H1 (cell line): ENCODE results near the gene DMRT1. TPM values are rescaled to one million over a fixed set of nuclear protein-coding genes. Genes with fewer than 3 reads are reported as not detected.

Experiments
- CTCF ChIA-PET: fragments of 300-600 bp; sonication (Branson Sonifier 250); formaldehyde crosslinking; loops from one replicate; lab custom pipeline; 2021; ENCODE audit not compliant: partially characterized antibody; lab: Charles Lee
- POLR2A ChIA-PET: fragments of 300-600 bp; sonication (Branson Sonifier 250); formaldehyde crosslinking; loops from one replicate; lab custom pipeline; 2021; ENCODE audit warnings: inconsistent platforms; ENCODE audit not compliant: partially characterized antibody; lab: Charles Lee
- DNase-seq, 2 experiments: peaks; one replicate each; pipeline versions ENCODE4 v3.0.0 to v3.0.0-alpha.2; 2010 to 2022; ENCODE audit warnings: low spot score in 2 of 2, low read depth in 1 of 2, mixed read lengths in 1 of 2
- FAIRE-seq: peaks from 2 replicates; lab custom pipeline; 2011; peaks lifted over from hg19 to GRCh38; lab: Jason Lieb, UNC
- H2AFZ ChIP-seq: 2 replicates; pipeline ENCODE4 v1.8.1; 2012; ENCODE audit warnings: low read length, inconsistent platforms
- H2AK5ac ChIP-seq: 2 replicates; pipeline ENCODE4 v1.6.1; 2013; ENCODE audit warnings: low read depth, low read length
- H2BK120ac ChIP-seq: replicated peaks from 2 replicates; pipeline ENCODE3; 2013; ENCODE audit warnings: low read depth, low read length, inconsistent platforms
- H2BK12ac ChIP-seq: 2 replicates; pipeline ENCODE4 v1.6.1; 2013; ENCODE audit warnings: low read depth, low read length
- H2BK15ac ChIP-seq: 2 replicates; pipeline ENCODE4 v1.6.1; 2013; ENCODE audit warnings: low read length
- H2BK20ac ChIP-seq: 2 replicates; pipeline ENCODE4 v1.6.1; 2013; ENCODE audit warnings: low read length
- H2BK5ac ChIP-seq: 2 replicates; pipeline ENCODE4 v1.6.1; 2013; ENCODE audit warnings: low read depth, low read length
- H3K14ac ChIP-seq: 2 replicates; pipeline ENCODE4 v1.6.1; 2013; ENCODE audit warnings: inconsistent platforms; ENCODE audit not compliant: insufficient read length
- H3K18ac ChIP-seq: 2 replicates; pipeline ENCODE4 v1.6.1; 2013; ENCODE audit warnings: low read length; ENCODE audit errors: extremely low read depth
- H3K23ac ChIP-seq: 2 replicates; pipeline ENCODE4 v1.6.1; 2013; ENCODE audit warnings: inconsistent platforms; ENCODE audit not compliant: insufficient read length
- H3K23me2 ChIP-seq: 2 replicates; pipeline ENCODE4 v1.6.1; 2013; ENCODE audit warnings: low read depth, low read length
- H3K27ac ChIP-seq: 2 replicates; pipeline ENCODE4 v1.6.1; 2011; ENCODE audit warnings: low read depth, low read length, inconsistent platforms
- H3K27me3 ChIP-seq, 4 experiments: replicated peaks in 1 of 4; 1 replicate in 1 of 4; 2 replicates in 3 of 4; pipeline versions ENCODE4 v1.6.1 to v1.8.1; 2011 to 2013; ENCODE audit warnings: low read length in 3 of 4, mild to moderate bottlenecking in 3 of 4, inconsistent platforms in 2 of 4, mixed read lengths in 2 of 4, moderate library complexity in 1 of 4; ENCODE audit not compliant: control insufficient read depth in 3 of 4, insufficient read depth in 3 of 4; ENCODE audit errors: extremely low read depth in 1 of 4
- H3K36me3 ChIP-seq, 4 experiments: 2 replicates each; pipeline versions ENCODE4 v1.6.1 to v1.8.1; 2011 to 2013; ENCODE audit warnings: mild to moderate bottlenecking in 4 of 4, low read length in 3 of 4, moderate library complexity in 2 of 4, control low read depth in 1 of 4, inconsistent platforms in 1 of 4; ENCODE audit not compliant: insufficient read depth in 4 of 4, control insufficient read depth in 2 of 4
- H3K4ac ChIP-seq: replicated peaks from 2 replicates; pipeline ENCODE3; 2013; ENCODE audit warnings: low read length, low read depth, mixed read lengths, inconsistent platforms; ENCODE audit not compliant: insufficient read length
- H3K4me1 ChIP-seq, 4 experiments: replicated peaks in 1 of 4; 1 replicate in 1 of 4; 2 replicates in 3 of 4; pipeline versions ENCODE4 v1.6.1 to v1.8.1; 2011 to 2013; ENCODE audit warnings: low read length in 3 of 4, inconsistent platforms in 2 of 4, mixed read lengths in 1 of 4; ENCODE audit not compliant: insufficient read depth in 4 of 4, control insufficient read depth in 3 of 4
- H3K4me2 ChIP-seq, 2 experiments: 2 replicates each; pipeline versions ENCODE4 v1.6.1 to v1.8.1; 2011 to 2013; ENCODE audit warnings: low read depth in 2 of 2, low read length in 2 of 2, control low read depth in 1 of 2, inconsistent platforms in 1 of 2, mild to moderate bottlenecking in 1 of 2; ENCODE audit not compliant: insufficient read depth in 1 of 2
- H3K4me3 ChIP-seq, 4 experiments: fragments of 200-600, 300-600 bp in 1 of 4; sonication (generic), shearing (Covaris generic), sonication (Bioruptor Twin) in 1 of 4; 2 replicates each; pipeline versions ENCODE4 v1.5.1 to v1.8.1; 2011 to 2016; ENCODE audit warnings: low read length in 4 of 4, low read depth in 3 of 4, control low read depth in 2 of 4, inconsistent platforms in 2 of 4, mild to moderate bottlenecking in 2 of 4, mixed read lengths in 1 of 4, moderate library complexity in 1 of 4; ENCODE audit not compliant: insufficient read depth in 2 of 4; ENCODE audit errors: extremely low read depth in 1 of 4
- H3K56ac ChIP-seq: replicated peaks from 2 replicates; pipeline ENCODE3; 2013; ENCODE audit warnings: low read depth, mild to moderate bottlenecking, mixed read lengths, low read length, inconsistent platforms; ENCODE audit not compliant: insufficient read length
- H3K79me1 ChIP-seq: 2 replicates; pipeline ENCODE4 v1.6.1; 2013; ENCODE audit warnings: low read depth, low read length, control low read depth
- H3K79me2 ChIP-seq, 2 experiments: 2 replicates each; pipeline versions ENCODE4 v1.6.1 to v1.8.1; 2012 to 2013; ENCODE audit warnings: low read length in 2 of 2, mild to moderate bottlenecking in 2 of 2, inconsistent platforms in 1 of 2; ENCODE audit not compliant: insufficient read depth in 2 of 2, control insufficient read depth in 1 of 2
- H3K9ac ChIP-seq, 4 experiments: replicated peaks in 1 of 4; 1 replicate in 1 of 4; 2 replicates in 3 of 4; pipeline versions ENCODE4 v1.6.1 to v1.8.1; 2011 to 2013; ENCODE audit warnings: low read depth in 3 of 4, low read length in 3 of 4, control low read depth in 2 of 4, mild to moderate bottlenecking in 2 of 4, moderate library complexity in 2 of 4, inconsistent platforms in 1 of 4; ENCODE audit errors: extremely low read depth in 1 of 4
- H3K9me3 ChIP-seq, 2 experiments: 2 replicates each; pipeline versions ENCODE4 v1.6.1 to v1.8.1; 2012 to 2013; ENCODE audit warnings: mild to moderate bottlenecking in 2 of 2, moderate library complexity in 2 of 2, control low read depth in 1 of 2, inconsistent platforms in 1 of 2, low read depth in 1 of 2, low read length in 1 of 2, mixed read lengths in 1 of 2; ENCODE audit not compliant: insufficient read depth in 2 of 2
- H4K20me1 ChIP-seq, 2 experiments: replicated peaks in 1 of 2; 2 replicates each; pipeline versions ENCODE3 to v1.8.1; 2011 to 2013; ENCODE audit warnings: inconsistent platforms in 2 of 2, low read length in 2 of 2, mild to moderate bottlenecking in 1 of 2; ENCODE audit not compliant: insufficient read depth in 2 of 2, control insufficient read depth in 1 of 2
- H4K5ac ChIP-seq: 2 replicates; pipeline ENCODE4 v1.6.1; 2013; ENCODE audit warnings: low read length, low read depth, mixed read lengths, inconsistent platforms; ENCODE audit not compliant: insufficient read length
- H4K8ac ChIP-seq: 2 replicates; pipeline ENCODE4 v1.8.0; 2013; ENCODE audit warnings: mild to moderate bottlenecking, moderate library complexity, low read length, inconsistent platforms; ENCODE audit not compliant: insufficient read depth; ENCODE audit errors: extremely low read depth
- H4K91ac ChIP-seq: replicated peaks from 2 replicates; pipeline ENCODE3; 2013; ENCODE audit warnings: low read length, mixed read lengths, inconsistent platforms; ENCODE audit not compliant: insufficient read length
- JUN ChIP-seq: IDR thresholded peaks from 2 replicates; pipeline ENCODE4 v1.6.1; 2011; ENCODE audit warnings: low read depth, mild to moderate bottlenecking, improper control_type of control experiment, low read length
- KDM5A ChIP-seq: fragments of 200-600 bp; IDR thresholded peaks from 2 replicates; pipeline ENCODE4 v1.7.1; 2012; ENCODE audit warnings: mild to moderate bottlenecking, low read length, inconsistent platforms, mixed read lengths
- NANOG ChIP-seq: IDR thresholded peaks from 2 replicates; pipeline ENCODE4 v1.6.1; 2011; ENCODE audit warnings: low read length, low read depth, mild to moderate bottlenecking, inconsistent platforms; ENCODE audit not compliant: insufficient read depth, poor library complexity, severe bottlenecking
- RFX5 ChIP-seq: IDR thresholded peaks from 2 replicates; pipeline ENCODE4 v1.6.1; 2011; ENCODE audit warnings: low read depth, low read length, improper control_type of control experiment, borderline replicate concordance
- SIRT6 ChIP-seq: IDR thresholded peaks from one replicate; pipeline ENCODE4 v1.7.1; 2012; ENCODE audit warnings: low read length, inconsistent platforms
- WGBS, 2 experiments: shearing (Covaris generic) in 1 of 2; methylation state at CpG; one replicate each; pipeline versions ENCODE4 v1.1.6 to v1.1.7; 2013 to 2015; ENCODE audit warnings: low lambda C conversion rate in 2 of 2, mixed read lengths in 2 of 2, inconsistent platforms in 1 of 2, low coverage in 1 of 2, missing lambda C conversion rate in 1 of 2; ENCODE audit not compliant: insufficient replicate concordance in 2 of 2, insufficient coverage in 1 of 2, insufficient read length in 1 of 2; ENCODE audit errors: extremely low coverage in 1 of 2, missing lambda C conversion rate in 1 of 2; 5-methylcytosine and 5-hydroxymethylcytosine counted together
- polyA plus RNA-seq, 7 experiments: library from polyadenylated mRNA; depleted of rRNA in 3 of 7; stranded (reverse) in 5 of 7; unstranded in 2 of 7; fragments of >200 nt in 5 of 7; fragments of 200-250 nt in 2 of 7; gene quantifications; 1 replicate in 5 of 7; 2 replicates in 1 of 7; 4 replicates in 1 of 7; pipeline versions ENCODE4 v1.2.1 to v1.2.3, GENCODE V29; 2011 to 2013; ENCODE audit warnings: missing spikeins in 2 of 7, mixed read lengths in 2 of 7
- total RNA-seq: library from RNA; stranded (reverse); fragmentation: NEBNext Ultra II Directional; extraction: Animal tissue kit (Norgen Biotek cat#: 25700); gene quantifications from 2 replicates; pipeline ENCODE4 v1.2.1, GENCODE V29; 2021

The DMRT1 gene
- total and polyA plus RNA-seq, 2 of the 8 experiments (the other 6 are each of a cell fraction or from before 2014, with no cell fraction given), result 0.15 TPM; not detected in 1

GRCh38 chr9:893115-893514 lies 51.6 kb downstream of the DMRT1 start:
- no peak overlapping the region for H3K18ac ChIP-seq
- no peak overlapping the region for H2BK5ac ChIP-seq
- H4K8ac ChIP-seq, result no peak overlapping the region
- no peaks in the 10 kb centered on the region for H3K79me2 ChIP-seq
- no peak overlapping the region for H2AFZ ChIP-seq
- H3K4ac ChIP-seq, result no peak overlapping the region
- POLR2A ChIA-PET, result no interaction called here
- H3K27ac ChIP-seq, result no peak overlapping the region
- no peak overlapping the region for H3K23ac ChIP-seq
- no peak overlapping the region for H2BK12ac ChIP-seq
- no peak overlapping the region for H3K56ac ChIP-seq
- H3K4me1 ChIP-seq, result peaks cover 0 to 6% (median 0%) of the 10 kb centered on the region in 4 experiments; a peak in 1 of 7 replicates
- H4K91ac ChIP-seq, result no peak overlapping the region
- no peaks in the 10 kb centered on the region for H3K9me3 ChIP-seq
- CTCF ChIA-PET, result interaction anchor here (0.7 to 11.2 kb wide), 36 partner anchors 8 to 546 kb away, joined by 3 to 108 read pairs (median 5); partner anchors contain the start of gene DMRT3
- no peaks in the 10 kb centered on the region for H4K20me1 ChIP-seq
- no peak overlapping the region for H3K4me2 ChIP-seq
- no peaks in the 10 kb centered on the region for H3K36me3 ChIP-seq
- no peaks in the 10 kb centered on the region for H3K79me1 ChIP-seq
- no peak overlapping the region for H2BK120ac ChIP-seq
- H3K4me3 ChIP-seq, result no peak overlapping the region
- DNase-seq (no peak), FAIRE-seq (no peak)
- no peak overlapping the region for H2AK5ac ChIP-seq
- no peak overlapping the region for H4K5ac ChIP-seq
- no peak overlapping the region for H2BK15ac ChIP-seq
- no peak overlapping the region for H3K9ac ChIP-seq
- no peak for TF ChIP-seq RFX5
- TF ChIP-seq SIRT6, result no peak
- no peak for TF ChIP-seq KDM5A
- no peak for TF ChIP-seq NANOG
- TF ChIP-seq JUN, result no peak
- H2BK20ac ChIP-seq, result no peak overlapping the region
- no peaks in the 10 kb centered on the region for H3K23me2 ChIP-seq
- peaks cover 0 to 9% (median 0%) of the 10 kb centered on the region in 4 experiments; a peak in 2 of 7 replicates for H3K27me3 ChIP-seq
- 85% methylated on average over 5 of the region's 5 CpGs; no CpG with 5 or more reads in 1 of the 2 experiments for WGBS, 2 experiments
- H3K14ac ChIP-seq, result no peak overlapping the region
